Upper lobe of right lung (tissue), 1 donor: ENCODE measurements around the gene RAB6B. TPM values are rescaled to one million over a fixed set of nuclear protein-coding genes. Genes with fewer than 3 reads are reported as not detected.

ENCODE experiments used
- ATAC-seq: fragments of 200-7000 bp; cut with Tn5 transposase; one replicate; pipeline ENCODE4 v1.9.1; 2020; ENCODE audit warnings: mild to moderate bottlenecking, moderate library complexity
- DNase-seq: peaks from one replicate; pipeline ENCODE4 v3.0.0-alpha.2; 2020
- H3K27ac ChIP-seq: fragments of 200-600 bp; one replicate; pipeline ENCODE4 v1.8.0; 2022
- H3K27me3 ChIP-seq: fragments of 200-600 bp; one replicate; pipeline ENCODE4 v1.8.0; 2022; ENCODE audit warnings: mild to moderate bottlenecking
- H3K36me3 ChIP-seq: fragments of 200-600 bp; one replicate; pipeline ENCODE4 v1.8.0; 2022
- H3K4me1 ChIP-seq: fragments of 200-600 bp; one replicate; pipeline ENCODE4 v1.8.0; 2022
- H3K4me3 ChIP-seq: fragments of 200-600 bp; one replicate; pipeline ENCODE4 v1.8.0; 2022; ENCODE audit warnings: mild to moderate bottlenecking
- H3K9me3 ChIP-seq: fragments of 200-600 bp; one replicate; pipeline ENCODE4 v1.8.0; 2022
- intact Hi-C: fragments of 100-400 bp; cut with DNase I; formaldehyde crosslinking; loops from one replicate; pipeline ENCODE4 v1.11.0; 2022
- total RNA-seq: library from RNA; stranded (reverse); fragmentation: NEBNext Ultra II Directional; extraction: Animal tissue kit (Norgen Biotek cat#: 25700); gene quantifications from one replicate; pipeline ENCODE4 v1.2.1, GENCODE V29; 2021
- TF ChIP-seq, protein P1 (sequence below): fragments of 200-600 bp; IDR thresholded peaks from one replicate; pipeline ENCODE4 v1.8.0; 2022; ENCODE audit warnings: antibody characterized with exemption
- donor health status: DM: no; HTN: yes; CAD: no; lungs with severe emphysema.

RAB6B gene
- total RNA-seq, 1 donor from 2014 or later = 7.4 TPM

DNA sequence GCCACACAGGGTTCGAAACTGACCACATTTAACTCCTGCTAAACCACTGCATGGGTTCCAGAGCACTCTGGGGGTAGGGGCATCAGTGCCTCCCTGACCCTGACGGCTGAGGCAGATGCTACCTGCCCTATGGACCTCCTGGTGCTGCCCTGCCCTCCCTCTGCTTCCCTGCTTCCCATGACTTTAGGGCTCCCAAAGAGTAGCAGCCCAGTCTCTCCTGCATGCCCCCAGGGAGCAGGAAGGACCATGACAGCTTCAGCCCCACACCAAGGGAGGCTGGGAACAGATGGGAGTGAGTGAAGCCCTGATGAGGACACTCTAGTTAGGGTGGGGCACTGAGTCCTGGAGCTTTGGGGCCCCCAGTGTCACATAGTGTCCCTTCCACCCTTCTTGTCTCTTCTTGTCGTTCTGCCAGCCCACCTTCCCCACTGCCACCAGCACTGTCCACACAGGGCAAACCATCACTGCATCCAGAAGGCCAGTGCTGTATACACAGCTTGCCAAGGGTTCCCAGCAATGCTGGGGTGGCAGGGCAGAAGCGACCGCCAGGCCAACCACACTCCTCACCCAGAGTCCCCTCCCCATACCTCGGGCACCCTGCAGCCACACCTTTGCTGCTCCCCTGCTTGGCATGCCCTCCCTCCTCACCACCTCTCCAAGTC is 59.1 kb downstream of the RAB6B start:
- peak; percentile 44 for DNase-seq
- intact Hi-C loops = no loop called here
- H3K4me3 ChIP-seq = no peak overlapping the region
- no peaks in the 10 kb centered on the region for H3K27me3 ChIP-seq
- H3K4me1 ChIP-seq = no peaks in the 10 kb centered on the region
- H3K9me3 ChIP-seq = no peaks in the 10 kb centered on the region
- no peaks in the 10 kb centered on the region for H3K36me3 ChIP-seq
- TF ChIP-seq, protein P1, sequence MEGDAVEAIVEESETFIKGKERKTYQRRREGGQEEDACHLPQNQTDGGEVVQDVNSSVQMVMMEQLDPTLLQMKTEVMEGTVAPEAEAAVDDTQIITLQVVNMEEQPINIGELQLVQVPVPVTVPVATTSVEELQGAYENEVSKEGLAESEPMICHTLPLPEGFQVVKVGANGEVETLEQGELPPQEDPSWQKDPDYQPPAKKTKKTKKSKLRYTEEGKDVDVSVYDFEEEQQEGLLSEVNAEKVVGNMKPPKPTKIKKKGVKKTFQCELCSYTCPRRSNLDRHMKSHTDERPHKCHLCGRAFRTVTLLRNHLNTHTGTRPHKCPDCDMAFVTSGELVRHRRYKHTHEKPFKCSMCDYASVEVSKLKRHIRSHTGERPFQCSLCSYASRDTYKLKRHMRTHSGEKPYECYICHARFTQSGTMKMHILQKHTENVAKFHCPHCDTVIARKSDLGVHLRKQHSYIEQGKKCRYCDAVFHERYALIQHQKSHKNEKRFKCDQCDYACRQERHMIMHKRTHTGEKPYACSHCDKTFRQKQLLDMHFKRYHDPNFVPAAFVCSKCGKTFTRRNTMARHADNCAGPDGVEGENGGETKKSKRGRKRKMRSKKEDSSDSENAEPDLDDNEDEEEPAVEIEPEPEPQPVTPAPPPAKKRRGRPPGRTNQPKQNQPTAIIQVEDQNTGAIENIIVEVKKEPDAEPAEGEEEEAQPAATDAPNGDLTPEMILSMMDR = no peak
- H3K27ac ChIP-seq = no peak overlapping the region
- no peak for ATAC-seq

DNA sequence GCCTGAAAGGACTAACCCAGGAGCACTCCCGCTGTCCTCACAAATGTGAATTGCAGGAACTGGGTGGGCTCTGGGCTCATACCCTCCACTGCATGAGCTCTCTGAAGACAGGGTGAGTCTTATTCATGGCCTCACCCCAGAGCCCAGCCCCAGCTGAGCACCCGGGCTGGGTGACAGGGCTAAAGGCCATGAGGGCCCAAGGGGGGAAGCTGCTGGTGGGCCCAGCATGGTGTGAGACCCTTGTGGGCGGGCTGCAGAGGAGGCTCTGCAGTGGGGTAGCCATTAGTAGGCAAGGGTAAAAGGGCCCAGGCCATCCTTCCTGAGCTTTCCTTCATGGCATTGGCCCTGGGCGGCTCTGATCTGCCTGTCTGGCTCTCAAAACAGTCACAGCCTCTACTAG is 59.7 kb downstream of the RAB6B start:
- Histone ChIP-seq H3K27ac (no peak overlapping the region), H3K27me3 (no peaks in the 10 kb centered on the region), H3K9me3 (no peaks in the 10 kb centered on the region), H3K36me3 (no peaks in the 10 kb centered on the region), H3K4me3 (no peak overlapping the region), H3K4me1 (no peaks in the 10 kb centered on the region)
- TF ChIP-seq, protein P1 = no peak
- ATAC-seq = no peak
- intact Hi-C loops = no loop called here
- DNase-seq = peak; percentile 29

DNA sequence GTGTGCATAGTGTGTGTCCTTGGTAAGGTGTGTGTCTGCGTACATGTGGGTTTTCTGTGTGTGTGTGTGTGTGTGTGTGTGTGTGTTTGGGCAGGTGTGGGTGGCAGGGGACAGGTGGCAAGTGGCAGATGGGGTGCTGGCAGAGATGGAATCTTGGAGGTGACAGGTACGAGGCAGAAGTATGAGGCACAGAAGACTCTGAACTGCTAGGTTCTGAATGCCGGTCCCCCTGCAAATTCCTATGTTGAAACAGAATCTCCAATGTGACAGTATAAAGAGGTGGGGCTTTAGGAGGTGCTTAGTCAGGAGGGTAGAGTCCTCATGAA is 60.3 kb downstream of the RAB6B start:
- Histone ChIP-seq H3K36me3 (no peaks in the 10 kb centered on the region), H3K27me3 (no peaks in the 10 kb centered on the region), H3K4me3 (no peak overlapping the region), H3K27ac (no peak overlapping the region), H3K9me3 (no peaks in the 10 kb centered on the region), H3K4me1 (no peaks in the 10 kb centered on the region)
- no peak for ATAC-seq
- DNase-seq = peak; percentile 13
- intact Hi-C loops = no loop called here
- TF ChIP-seq, protein P1 = no peak

DNA sequence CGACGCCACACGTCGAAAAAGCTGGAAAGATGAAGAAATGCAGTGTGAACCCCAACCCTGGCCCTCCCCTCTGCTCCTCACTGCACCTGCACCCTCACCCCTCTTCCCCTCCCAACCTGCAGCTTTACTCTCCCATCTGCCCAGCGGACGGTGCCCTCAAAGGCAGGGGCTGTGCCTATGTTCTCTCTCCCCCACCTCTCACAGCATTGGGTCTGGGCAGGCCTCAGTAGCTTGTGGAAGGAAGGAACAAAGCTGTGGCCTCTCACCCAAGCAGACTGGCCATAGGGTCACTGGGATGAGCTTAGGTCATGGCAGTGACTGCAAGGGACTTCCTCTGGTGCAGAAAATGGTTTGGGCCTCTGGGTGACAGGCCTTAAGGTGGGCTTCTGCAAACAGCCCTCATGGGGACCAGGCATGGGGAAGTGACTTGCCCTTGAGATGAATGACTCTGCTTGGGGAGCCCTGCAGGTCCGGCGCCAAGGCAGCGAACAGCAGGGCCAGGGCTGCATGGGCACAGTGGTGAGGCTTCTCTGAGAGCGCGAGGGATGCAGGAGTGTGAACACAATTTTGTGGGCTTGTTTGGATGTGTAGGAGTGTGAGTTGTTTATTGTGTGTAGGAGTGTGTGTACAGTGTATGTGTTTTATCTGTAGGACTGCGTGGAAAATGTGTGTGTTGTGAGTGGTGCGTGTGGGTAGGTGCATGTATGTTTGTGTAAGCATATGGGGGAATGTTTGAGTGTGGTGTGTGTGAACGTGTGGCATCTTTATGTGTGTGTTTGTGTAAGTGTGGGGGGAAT is 60.9 kb downstream of the RAB6B start:
- Histone ChIP-seq H3K4me1 (no peaks in the 10 kb centered on the region), H3K4me3 (no peak overlapping the region), H3K36me3 (no peaks in the 10 kb centered on the region), H3K9me3 (no peaks in the 10 kb centered on the region), H3K27me3 (no peaks in the 10 kb centered on the region), H3K27ac (no peak overlapping the region)
- DNase-seq (peak; percentile 48), ATAC-seq (no peak)
- intact Hi-C loops = no loop called here
- TF ChIP-seq, protein P1 = no peak

DNA sequence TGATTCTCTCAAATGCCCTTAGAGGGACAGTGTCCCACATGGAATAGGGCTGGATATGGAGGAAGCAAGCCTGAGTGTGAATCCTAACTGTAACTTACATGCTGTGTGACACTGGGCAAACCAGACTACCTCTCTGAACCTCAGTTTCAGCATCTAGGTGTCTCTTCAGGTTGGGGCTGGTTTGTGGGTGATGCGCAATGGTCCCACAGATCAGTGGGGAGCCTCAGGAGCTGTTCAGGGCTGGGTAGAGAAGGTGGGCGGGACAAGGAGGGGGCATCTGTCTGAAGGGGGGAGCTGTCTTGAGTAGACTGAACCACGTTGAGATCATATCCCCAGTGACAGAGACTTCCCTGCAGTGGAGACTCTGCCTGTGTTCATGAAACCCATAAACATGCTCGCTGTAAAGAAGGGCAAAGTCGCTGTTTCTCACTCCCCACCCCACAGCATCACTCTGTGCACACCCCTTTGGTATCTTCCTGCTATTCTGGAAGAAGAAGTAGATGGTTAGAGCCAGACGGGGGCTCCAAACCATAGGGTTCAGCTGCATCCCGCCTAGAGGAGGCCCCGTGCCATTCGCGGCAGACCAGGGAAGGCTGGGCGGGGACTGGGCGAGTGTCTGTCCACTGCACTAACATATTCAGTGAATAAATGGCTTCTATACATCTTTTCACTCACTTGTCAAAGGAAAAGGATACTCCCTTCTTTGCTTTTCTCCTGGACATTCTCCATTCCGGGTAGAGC is 61.6 kb downstream of the RAB6B start:
- intact Hi-C loops = no loop called here
- peak; percentile 27 for DNase-seq
- H3K4me3 ChIP-seq = no peak overlapping the region
- H3K36me3 ChIP-seq = no peaks in the 10 kb centered on the region
- H3K9me3 ChIP-seq = no peaks in the 10 kb centered on the region
- TF ChIP-seq, protein P1 = no peak
- no peaks in the 10 kb centered on the region for H3K27me3 ChIP-seq
- ATAC-seq = no peak
- H3K4me1 ChIP-seq = no peaks in the 10 kb centered on the region
- H3K27ac ChIP-seq = no peak overlapping the region
